Neural cell (in vitro differentiated cells): ENCODE results near the gene ABCB6.

Source experiments
- EP300 ChIP-seq: fragments of 450-650 bp; conservative IDR thresholded peaks from 2 replicates; pipeline ENCODE4 v1.6.1; 2014; ENCODE audit warnings: antibody characterized with exemption, mild to moderate bottlenecking, moderate library complexity; ENCODE audit not compliant: poor library complexity, severe bottlenecking
- EZH2 ChIP-seq: fragments of 200-600, 300-800 bp; shearing (Covaris generic), sonication (generic); IDR thresholded peaks from 2 replicates; pipeline ENCODE4 v1.6.1; 2014; ENCODE audit warnings: antibody characterized with exemption, low read length, borderline replicate concordance, mild to moderate bottlenecking; ENCODE audit not compliant: insufficient read depth, poor library complexity, severe bottlenecking
- MXI1 ChIP-seq: fragments of 450-650 bp; conservative IDR thresholded peaks from 2 replicates; pipeline ENCODE4 v1.6.1; 2014; ENCODE audit warnings: antibody characterized with exemption, mild to moderate bottlenecking; ENCODE audit not compliant: poor library complexity, severe bottlenecking
- POLR2AphosphoS5 ChIP-seq: IDR thresholded peaks from 2 replicates; pipeline ENCODE4 v1.6.1; 2012
- RAD21 ChIP-seq: fragments of 450-650 bp; conservative IDR thresholded peaks from 2 replicates; pipeline ENCODE4 v1.6.1; 2014; ENCODE audit warnings: antibody characterized with exemption, mild to moderate bottlenecking, moderate library complexity
- SMC3 ChIP-seq: fragments of 450-650 bp; conservative IDR thresholded peaks from 2 replicates; pipeline ENCODE4 v1.6.1; 2014; ENCODE audit warnings: antibody characterized with exemption, mild to moderate bottlenecking, moderate library complexity; ENCODE audit not compliant: poor library complexity
- TAF1 ChIP-seq: IDR thresholded peaks from 2 replicates; pipeline ENCODE4 v1.6.1; 2012; ENCODE audit warnings: low read depth
- TF ChIP-seq, protein P1 (sequence below): fragments of 450-650 bp; IDR thresholded peaks from 2 replicates; pipeline ENCODE4 v1.5.1; 2014; ENCODE audit warnings: antibody characterized with exemption, mild to moderate bottlenecking, moderate library complexity; ENCODE audit not compliant: poor library complexity, severe bottlenecking
- TF ChIP-seq, protein P2 (sequence below): IDR thresholded peaks from 2 replicates; pipeline ENCODE4 v1.6.1; 2012; ENCODE audit warnings: borderline replicate concordance

- TF ChIP-seq EZH2 (no peak), SMC3 (no peak), TAF1 (no peak), POLR2AphosphoS5 (no peak), EP300 (no peak), RAD21 (no peak), MXI1 (no peak)
- TF ChIP-seq, protein P1, sequence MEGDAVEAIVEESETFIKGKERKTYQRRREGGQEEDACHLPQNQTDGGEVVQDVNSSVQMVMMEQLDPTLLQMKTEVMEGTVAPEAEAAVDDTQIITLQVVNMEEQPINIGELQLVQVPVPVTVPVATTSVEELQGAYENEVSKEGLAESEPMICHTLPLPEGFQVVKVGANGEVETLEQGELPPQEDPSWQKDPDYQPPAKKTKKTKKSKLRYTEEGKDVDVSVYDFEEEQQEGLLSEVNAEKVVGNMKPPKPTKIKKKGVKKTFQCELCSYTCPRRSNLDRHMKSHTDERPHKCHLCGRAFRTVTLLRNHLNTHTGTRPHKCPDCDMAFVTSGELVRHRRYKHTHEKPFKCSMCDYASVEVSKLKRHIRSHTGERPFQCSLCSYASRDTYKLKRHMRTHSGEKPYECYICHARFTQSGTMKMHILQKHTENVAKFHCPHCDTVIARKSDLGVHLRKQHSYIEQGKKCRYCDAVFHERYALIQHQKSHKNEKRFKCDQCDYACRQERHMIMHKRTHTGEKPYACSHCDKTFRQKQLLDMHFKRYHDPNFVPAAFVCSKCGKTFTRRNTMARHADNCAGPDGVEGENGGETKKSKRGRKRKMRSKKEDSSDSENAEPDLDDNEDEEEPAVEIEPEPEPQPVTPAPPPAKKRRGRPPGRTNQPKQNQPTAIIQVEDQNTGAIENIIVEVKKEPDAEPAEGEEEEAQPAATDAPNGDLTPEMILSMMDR = no peak
- TF ChIP-seq, protein P2, sequence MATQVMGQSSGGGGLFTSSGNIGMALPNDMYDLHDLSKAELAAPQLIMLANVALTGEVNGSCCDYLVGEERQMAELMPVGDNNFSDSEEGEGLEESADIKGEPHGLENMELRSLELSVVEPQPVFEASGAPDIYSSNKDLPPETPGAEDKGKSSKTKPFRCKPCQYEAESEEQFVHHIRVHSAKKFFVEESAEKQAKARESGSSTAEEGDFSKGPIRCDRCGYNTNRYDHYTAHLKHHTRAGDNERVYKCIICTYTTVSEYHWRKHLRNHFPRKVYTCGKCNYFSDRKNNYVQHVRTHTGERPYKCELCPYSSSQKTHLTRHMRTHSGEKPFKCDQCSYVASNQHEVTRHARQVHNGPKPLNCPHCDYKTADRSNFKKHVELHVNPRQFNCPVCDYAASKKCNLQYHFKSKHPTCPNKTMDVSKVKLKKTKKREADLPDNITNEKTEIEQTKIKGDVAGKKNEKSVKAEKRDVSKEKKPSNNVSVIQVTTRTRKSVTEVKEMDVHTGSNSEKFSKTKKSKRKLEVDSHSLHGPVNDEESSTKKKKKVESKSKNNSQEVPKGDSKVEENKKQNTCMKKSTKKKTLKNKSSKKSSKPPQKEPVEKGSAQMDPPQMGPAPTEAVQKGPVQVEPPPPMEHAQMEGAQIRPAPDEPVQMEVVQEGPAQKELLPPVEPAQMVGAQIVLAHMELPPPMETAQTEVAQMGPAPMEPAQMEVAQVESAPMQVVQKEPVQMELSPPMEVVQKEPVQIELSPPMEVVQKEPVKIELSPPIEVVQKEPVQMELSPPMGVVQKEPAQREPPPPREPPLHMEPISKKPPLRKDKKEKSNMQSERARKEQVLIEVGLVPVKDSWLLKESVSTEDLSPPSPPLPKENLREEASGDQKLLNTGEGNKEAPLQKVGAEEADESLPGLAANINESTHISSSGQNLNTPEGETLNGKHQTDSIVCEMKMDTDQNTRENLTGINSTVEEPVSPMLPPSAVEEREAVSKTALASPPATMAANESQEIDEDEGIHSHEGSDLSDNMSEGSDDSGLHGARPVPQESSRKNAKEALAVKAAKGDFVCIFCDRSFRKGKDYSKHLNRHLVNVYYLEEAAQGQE = no peak
Observed at GRCh38 chr2:219174801-219175200, 44.0 kb downstream of the ABCB6 start.
